Measurements from ENCODE around the gene ESYT3.
"Not testable (repeated sequence)": the region's sequence is repeated elsewhere in the genome, so short reads cannot be mapped to it uniquely, and the experiment has no call there.

ESYT3 gene

DNA sequence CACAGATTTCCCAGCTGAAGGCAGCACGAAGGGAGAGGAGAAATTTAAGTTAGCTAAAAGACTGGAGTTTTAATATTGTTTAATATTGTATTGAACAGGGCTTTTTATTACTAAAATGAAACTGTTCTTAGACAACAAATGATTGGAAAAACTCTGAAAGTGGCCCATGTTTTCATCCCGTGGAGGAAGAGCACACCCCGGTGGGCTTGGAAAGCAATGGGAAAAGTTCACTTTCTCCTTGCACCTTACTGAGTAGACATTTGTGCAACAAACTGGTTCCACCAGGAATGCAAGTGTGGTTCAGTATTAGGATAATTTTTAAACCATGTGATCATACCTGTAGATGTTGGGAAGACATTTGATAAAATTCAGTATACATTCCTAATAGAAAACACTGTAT lies 8.2 kb upstream of the ESYT3 start:
- peak; percentile 55 for TF ChIP-seq CTCF (IDR thresholded peaks at IDR 0.05; ENCODE audit: low read depth, low read length)
- no peak for DNase-seq (ENCODE audit: extremely low read depth, low read depth)

- DNase-seq (ENCODE audit: extremely low read depth, low read depth): not testable (repeated sequence)
These were observed 7.7 kb upstream of the ESYT3 start for GRCh38 chr3:138426754-138427153.

DNA sequence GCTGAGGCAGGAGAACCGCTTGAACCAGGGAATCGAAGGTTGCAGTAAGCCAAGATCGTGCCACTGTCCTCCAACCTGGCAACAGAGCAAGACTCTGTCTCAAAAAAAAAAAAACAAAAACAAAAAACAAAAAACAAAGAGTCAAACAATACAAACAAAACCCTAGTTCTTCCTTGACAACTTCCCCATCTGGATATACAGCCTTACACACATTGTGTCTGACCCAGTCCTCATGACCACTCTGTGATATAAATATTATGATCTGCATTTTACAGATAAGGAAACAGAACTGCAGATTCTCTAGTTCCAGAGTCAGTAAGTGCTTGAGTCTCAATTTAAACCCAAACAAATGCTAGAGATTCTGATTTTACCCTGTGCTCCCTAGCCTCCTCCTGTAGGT lies 4.8 kb upstream of the ESYT3 start:
- no peak for TF ChIP-seq CTCF (IDR thresholded peaks at IDR 0.05; ENCODE audit: low read depth, low read length)
- no peak for DNase-seq (ENCODE audit: extremely low read depth, low read depth)

DNA sequence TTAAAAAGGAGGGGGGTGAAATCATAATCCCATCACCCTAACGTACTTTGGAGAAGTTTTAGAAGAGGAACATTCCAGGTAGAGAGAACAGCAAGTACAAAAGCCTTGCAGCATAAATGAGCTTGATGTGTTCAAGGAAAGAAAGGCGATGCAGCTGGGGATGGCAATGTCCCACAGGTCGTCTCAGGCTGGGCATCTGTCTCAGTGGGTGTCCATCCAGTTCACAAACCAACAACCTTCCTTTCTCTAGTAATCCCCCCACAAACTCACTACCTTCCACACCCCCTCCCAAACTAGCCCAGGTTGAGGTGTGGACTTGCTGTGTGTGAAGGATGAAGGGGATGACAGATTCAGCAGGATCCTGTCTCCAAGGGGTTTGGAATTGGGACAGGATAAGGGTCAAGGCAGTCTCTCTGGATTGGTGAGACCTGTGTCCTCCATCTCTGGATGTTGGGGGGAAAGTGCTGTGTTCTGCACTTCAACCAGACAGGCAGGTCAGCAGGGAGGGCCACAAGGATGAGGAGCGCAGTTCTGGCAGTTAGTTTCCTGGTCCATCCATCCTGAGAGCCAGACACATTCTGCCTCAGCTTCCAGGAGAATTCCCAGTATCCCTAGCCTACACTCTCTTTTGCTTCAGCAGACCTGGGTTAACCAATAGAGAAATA lies 1.7 kb upstream of the ESYT3 start:
- no peak for DNase-seq (ENCODE audit: extremely low read depth, low read depth)
- no peak for TF ChIP-seq CTCF (IDR thresholded peaks at IDR 0.05; ENCODE audit: low read depth, low read length)

DNA sequence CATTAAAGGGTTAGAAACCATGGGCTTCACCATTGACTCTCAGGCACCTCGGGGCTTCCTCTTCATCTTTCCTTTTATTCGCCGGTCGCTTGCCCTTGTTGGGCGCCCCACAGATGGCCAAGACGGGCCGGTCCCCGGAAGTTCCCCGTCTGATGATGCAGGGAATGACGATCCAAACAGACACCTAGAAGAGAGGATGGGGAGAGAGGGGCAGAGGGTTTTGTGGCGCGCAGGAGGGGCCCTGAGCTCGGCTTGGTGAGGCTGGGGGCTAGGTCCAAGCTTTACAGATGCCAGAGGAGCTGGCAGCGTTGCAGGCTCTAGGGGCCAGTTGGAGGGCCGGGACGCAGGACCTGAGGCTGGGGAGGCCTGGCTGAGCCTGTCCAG lies 532 bp upstream of the ESYT3 start:
- no peak for TF ChIP-seq CTCF (IDR thresholded peaks at IDR 0.05; ENCODE audit: low read depth, low read length)

DNA sequence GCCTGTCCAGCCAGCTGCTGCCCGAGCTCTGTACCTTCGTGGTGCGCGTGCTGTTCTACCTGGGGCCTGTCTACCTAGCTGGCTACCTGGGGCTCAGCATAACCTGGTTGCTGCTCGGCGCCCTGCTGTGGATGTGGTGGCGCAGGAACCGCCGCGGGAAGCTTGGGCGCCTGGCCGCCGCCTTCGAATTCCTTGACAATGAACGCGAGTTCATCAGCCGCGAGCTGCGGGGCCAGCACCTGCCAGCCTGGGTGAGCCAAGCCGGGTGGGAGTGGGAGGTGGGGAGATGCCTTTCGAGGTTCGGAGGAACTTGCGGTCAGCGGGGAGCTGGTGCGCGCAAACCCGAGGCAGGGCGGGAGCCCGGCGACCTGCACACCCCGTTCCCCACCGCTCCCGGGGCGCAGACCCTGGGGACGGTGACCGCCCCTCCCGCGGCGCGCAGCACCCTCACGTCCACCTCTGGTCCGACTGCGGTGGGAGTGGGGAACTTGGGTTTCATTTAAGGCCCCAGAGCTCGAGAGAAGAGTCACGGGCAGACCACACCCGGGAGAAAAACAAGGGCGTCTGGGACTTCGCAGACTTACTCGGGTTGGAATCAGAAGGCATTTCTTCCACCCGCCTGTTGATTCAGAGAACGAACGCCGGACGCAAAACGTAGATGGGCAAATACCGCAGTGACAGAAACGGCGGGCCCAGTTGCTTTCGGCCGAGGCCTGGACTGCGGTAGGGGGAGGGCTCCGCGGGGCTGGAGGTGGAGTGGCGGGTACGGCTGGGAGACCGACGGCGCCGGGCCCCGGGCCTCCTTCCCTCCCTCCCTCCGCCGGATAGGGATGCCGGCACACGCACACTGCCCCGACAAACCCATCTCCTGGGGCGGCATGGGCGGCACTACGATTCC lies 708 bp downstream of the ESYT3 start:
- DNase-seq (ENCODE audit: extremely low read depth, low read depth): no peak
- no peak for TF ChIP-seq CTCF (IDR thresholded peaks at IDR 0.05; ENCODE audit: low read depth, low read length)

More for the DNA sequence above, 532 bp upstream of the ESYT3 start:
- no peak for DNase-seq (ENCODE audit: extremely low read depth, low read depth)

DNA sequence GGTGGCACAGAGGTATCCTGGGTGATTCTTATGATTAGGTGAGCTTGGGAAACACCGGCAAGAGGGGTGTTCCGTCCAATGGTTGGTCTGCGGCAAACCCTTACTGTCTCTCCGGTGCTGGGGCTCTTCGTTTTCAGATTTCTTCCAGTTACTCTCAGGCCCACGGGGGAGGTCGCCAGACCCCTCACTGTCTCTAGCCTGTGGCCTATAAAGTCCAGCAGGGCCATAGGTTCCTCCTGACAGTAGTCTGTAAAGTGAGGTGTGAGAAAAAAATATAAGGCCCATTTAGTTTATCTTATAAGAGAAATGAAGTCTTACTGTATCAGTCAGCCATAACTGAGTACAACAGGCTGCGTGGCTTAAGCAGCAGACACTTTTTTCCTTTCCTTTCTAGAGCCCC lies 1.4 kb downstream of the ESYT3 start:
- TF ChIP-seq CTCF (IDR thresholded peaks at IDR 0.05; ENCODE audit: low read depth, low read length): no peak
- no peak for DNase-seq (ENCODE audit: extremely low read depth, low read depth)
